ENCODE data around the gene HMGXB3.

The HMGXB3 gene

DNA sequence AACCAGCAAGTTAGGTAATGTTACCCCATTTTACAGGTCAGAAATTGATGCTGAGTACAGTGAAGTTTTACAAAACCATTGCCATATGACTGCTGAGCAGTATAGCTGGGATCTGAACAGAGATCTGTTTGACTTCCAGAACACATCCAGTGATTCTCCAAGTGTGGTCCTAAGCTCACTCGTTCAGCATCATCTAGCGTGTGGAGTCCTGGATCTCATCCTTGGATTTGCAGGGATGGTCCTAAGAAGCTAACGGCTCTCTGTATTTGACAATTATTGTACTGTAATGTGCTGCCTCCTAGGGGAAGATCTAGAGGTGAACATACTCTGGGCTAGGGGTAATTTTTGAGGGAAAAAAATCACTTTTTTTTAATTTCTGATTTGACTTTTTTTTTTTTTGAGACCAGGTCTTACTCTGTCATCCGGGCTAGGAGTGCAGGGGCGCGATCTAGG lies 38.6 kb upstream of the HMGXB3 start:
- TF ChIP-seq, protein P1, sequence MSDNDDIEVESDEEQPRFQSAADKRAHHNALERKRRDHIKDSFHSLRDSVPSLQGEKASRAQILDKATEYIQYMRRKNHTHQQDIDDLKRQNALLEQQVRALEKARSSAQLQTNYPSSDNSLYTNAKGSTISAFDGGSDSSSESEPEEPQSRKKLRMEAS (IDR thresholded peaks at IDR 0.05; ENCODE audit: low read depth, low read length): no peak
- TF ChIP-seq, protein P2, sequence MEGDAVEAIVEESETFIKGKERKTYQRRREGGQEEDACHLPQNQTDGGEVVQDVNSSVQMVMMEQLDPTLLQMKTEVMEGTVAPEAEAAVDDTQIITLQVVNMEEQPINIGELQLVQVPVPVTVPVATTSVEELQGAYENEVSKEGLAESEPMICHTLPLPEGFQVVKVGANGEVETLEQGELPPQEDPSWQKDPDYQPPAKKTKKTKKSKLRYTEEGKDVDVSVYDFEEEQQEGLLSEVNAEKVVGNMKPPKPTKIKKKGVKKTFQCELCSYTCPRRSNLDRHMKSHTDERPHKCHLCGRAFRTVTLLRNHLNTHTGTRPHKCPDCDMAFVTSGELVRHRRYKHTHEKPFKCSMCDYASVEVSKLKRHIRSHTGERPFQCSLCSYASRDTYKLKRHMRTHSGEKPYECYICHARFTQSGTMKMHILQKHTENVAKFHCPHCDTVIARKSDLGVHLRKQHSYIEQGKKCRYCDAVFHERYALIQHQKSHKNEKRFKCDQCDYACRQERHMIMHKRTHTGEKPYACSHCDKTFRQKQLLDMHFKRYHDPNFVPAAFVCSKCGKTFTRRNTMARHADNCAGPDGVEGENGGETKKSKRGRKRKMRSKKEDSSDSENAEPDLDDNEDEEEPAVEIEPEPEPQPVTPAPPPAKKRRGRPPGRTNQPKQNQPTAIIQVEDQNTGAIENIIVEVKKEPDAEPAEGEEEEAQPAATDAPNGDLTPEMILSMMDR (IDR thresholded peaks at IDR 0.05; ENCODE audit: low read depth, low read length): peak; percentile 36
- TF ChIP-seq MYC (IDR thresholded peaks at IDR 0.05; ENCODE audit: low read depth, low read length): no peak
- peak; percentile 55 for DNase-seq (ENCODE audit: low read depth)

DNA sequence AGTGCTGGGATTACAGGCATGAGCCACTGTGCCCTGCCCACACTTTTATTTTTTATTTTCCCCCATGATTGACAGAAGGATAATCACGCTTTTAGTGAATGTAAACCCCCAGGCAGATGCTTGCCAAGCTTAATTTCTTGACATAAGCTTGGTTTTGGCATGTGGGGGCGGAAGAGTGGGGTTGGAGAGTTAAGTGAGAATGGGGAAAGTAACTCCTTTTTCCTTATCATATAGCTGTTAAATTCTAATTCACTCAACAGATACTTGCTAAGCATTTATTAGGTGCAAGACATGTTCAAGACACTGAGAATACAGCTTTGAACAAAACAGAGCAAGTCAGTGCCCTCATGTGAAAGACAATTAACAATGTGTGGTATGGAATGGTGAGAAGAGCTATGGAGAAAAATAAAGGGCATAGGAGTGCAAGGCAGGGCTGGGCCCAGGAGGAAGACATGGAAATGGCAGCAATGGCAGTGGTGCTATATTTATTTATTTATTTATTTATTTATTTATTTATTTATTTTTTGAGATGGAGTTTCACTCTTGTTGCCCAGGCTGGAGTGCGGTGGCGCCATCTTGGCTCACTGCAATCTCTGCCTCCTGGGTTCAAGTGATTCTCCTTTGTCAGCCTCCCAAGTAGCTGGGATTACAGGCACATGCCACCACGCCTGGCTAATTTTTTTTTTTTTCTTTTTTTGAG lies 37.8 kb upstream of the HMGXB3 start:
- no peak for DNase-seq (ENCODE audit: low read depth)
- H3K4me3 ChIP-seq (ENCODE audit: low read depth, low read length): no peak overlapping the region
- TF ChIP-seq MYC (IDR thresholded peaks at IDR 0.05; ENCODE audit: low read depth, low read length) (no peak), POLR2A (IDR thresholded peaks at IDR 0.05; ENCODE audit: extremely low read depth, insufficient read length) (no peak)
- TF ChIP-seq, protein P2 (IDR thresholded peaks at IDR 0.05; ENCODE audit: low read depth, low read length): no peak
- TF ChIP-seq, protein P1 (IDR thresholded peaks at IDR 0.05; ENCODE audit: low read depth, low read length): no peak

More for the DNA sequence above, 38.6 kb upstream of the HMGXB3 start:
- peak overlapping the region; percentile 74 for H3K4me3 ChIP-seq (ENCODE audit: low read depth, low read length)

DNA sequence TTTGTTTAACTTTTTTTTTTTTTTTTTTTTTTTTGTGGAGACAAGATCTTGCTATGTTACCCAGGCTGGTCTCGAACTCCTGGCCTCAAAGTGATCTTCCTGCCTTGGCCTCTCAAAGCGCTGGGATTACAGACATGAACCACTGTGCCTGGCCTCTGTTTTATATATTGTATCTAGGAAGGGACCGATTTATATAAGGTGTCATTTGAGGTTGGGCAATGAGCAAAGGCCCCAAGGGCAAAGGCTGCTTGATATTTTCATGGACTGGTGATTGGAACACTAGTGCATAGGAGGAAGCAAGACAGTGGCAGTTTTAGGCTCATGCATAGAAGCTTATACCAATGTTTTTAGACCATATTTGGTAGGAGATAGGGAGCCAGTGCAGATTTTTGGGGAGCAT lies 36.8 kb upstream of the HMGXB3 start:
- no peak overlapping the region for H3K4me3 ChIP-seq (ENCODE audit: low read depth, low read length)
- DNase-seq (ENCODE audit: low read depth): no peak
- TF ChIP-seq, protein P1 (IDR thresholded peaks at IDR 0.05; ENCODE audit: low read depth, low read length): no peak
- TF ChIP-seq, protein P2 (IDR thresholded peaks at IDR 0.05; ENCODE audit: low read depth, low read length): no peak
- no peak for TF ChIP-seq MYC (IDR thresholded peaks at IDR 0.05; ENCODE audit: low read depth, low read length)
- no peak for TF ChIP-seq POLR2A (IDR thresholded peaks at IDR 0.05; ENCODE audit: extremely low read depth, insufficient read length)

DNA sequence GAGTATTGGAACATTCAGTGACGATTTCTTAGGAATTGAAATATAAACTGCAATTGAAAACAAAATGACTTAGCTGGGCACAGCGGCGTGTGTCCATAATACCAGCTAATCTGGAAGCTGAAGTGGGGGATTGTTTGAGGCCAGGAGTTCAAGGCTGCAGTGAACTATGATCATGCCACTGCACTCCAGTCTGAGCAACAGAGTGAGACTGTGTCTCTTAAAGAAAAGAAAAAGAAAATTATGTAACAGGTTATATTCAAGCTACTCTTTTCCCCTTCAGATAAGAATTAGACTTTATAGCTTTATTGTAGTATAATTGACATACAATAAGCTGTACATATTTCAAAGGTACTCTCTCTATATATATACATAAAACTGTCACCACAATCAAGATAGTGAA lies 33.6 kb upstream of the HMGXB3 start:
- H3K4me3 ChIP-seq (ENCODE audit: low read depth, low read length): no peak overlapping the region
- no peak for TF ChIP-seq POLR2A (IDR thresholded peaks at IDR 0.05; ENCODE audit: extremely low read depth, insufficient read length)
- no peak for TF ChIP-seq MYC (IDR thresholded peaks at IDR 0.05; ENCODE audit: low read depth, low read length)
- TF ChIP-seq, protein P2 (IDR thresholded peaks at IDR 0.05; ENCODE audit: low read depth, low read length): no peak
- TF ChIP-seq, protein P1 (IDR thresholded peaks at IDR 0.05; ENCODE audit: low read depth, low read length): no peak
- DNase-seq (ENCODE audit: low read depth): no peak

DNA sequence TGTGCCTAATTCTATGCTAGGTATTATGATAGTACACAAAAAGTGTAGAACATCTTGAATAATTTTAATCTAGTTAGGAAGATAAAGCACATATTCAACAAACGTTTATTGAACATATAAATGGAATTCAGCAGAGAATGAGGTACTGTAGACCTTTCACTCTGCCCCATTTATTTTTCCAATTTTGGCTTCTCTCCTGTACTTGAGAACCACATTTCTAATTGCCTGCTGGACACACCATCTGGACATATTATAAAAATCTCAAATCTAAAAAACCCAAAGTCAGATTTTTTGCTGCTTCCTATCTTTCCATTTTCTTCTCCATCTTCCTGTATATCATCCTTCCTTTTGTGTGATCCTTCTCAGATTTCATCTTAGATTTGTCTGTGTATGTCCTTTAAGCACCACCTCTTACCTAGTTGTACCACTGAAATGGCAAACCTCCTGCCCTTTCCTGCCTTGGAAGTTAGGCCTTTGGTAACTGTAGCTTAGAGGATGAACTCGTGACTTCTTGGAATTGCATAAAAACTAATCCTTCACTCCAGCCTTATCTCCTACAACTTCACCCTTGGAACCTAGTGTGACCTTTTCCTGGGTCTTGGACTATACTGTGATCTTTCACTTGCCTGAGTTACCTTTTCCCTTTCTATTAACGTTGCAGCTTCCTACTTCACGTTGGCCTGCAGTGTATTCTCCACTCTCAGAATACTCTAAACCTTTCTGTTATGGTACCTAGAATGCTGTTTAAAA lies 31.2 kb upstream of the HMGXB3 start:
- no peak for DNase-seq (ENCODE audit: low read depth)
- TF ChIP-seq MYC (IDR thresholded peaks at IDR 0.05; ENCODE audit: low read depth, low read length): no peak
- TF ChIP-seq, protein P1 (IDR thresholded peaks at IDR 0.05; ENCODE audit: low read depth, low read length): no peak
- TF ChIP-seq, protein P2 (IDR thresholded peaks at IDR 0.05; ENCODE audit: low read depth, low read length): no peak
- TF ChIP-seq POLR2A (IDR thresholded peaks at IDR 0.05; ENCODE audit: extremely low read depth, insufficient read length): no peak
- no peak overlapping the region for H3K4me3 ChIP-seq (ENCODE audit: low read depth, low read length)
